ENCODE data around the gene DRAM2. TPM values are rescaled to one million over a fixed set of nuclear protein-coding genes. Genes with fewer than 3 reads are reported as not detected.

Gene DRAM2
- total and polyA plus RNA-seq, 2 of the 13 experiments (the other 11 are each of a cell fraction or from before 2014, with no cell fraction given): 33.2 to 123 TPM

- TF ChIP-seq ZNF431 (CRISPR knock-in tag; IDR thresholded peaks at IDR 0.05; ENCODE audit: borderline replicate concordance, low read depth) (no peak; the same call in 1 of the 2 replicates), ATF7 (IDR thresholded peaks at IDR 0.05) (no peak), ATF7 (CRISPR knock-in tag; IDR thresholded peaks at IDR 0.05) (no peak), ZNF646 (CRISPR knock-in tag; IDR thresholded peaks at IDR 0.05) (no peak), NCOA2 (CRISPR knock-in tag; IDR thresholded peaks at IDR 0.05) (no peak), ZNF354B (CRISPR knock-in tag; IDR thresholded peaks at IDR 0.05) (no peak), JARID2 (CRISPR knock-in tag; IDR thresholded peaks at IDR 0.05; ENCODE audit: insufficient replicate concordance) (no peak), HDAC2 (CRISPR knock-in tag; IDR thresholded peaks at IDR 0.05) (no peak), ZNF512 (CRISPR knock-in tag; IDR thresholded peaks at IDR 0.05) (no peak), HDAC1 (CRISPR knock-in tag; IDR thresholded peaks at IDR 0.05) (no peak), FOXM1 (CRISPR knock-in tag; IDR thresholded peaks at IDR 0.05) (no peak), DPF2 (CRISPR knock-in tag; IDR thresholded peaks at IDR 0.05; ENCODE audit: borderline replicate concordance, low read depth) (no peak), IKZF4 (CRISPR knock-in tag; IDR thresholded peaks at IDR 0.05; ENCODE audit: borderline replicate concordance, low read depth, not compliant biosample characterization) (no peak), KLF15 (CRISPR knock-in tag; IDR thresholded peaks at IDR 0.05; ENCODE audit: borderline replicate concordance) (no peak), ZNF670 (CRISPR knock-in tag; IDR thresholded peaks at IDR 0.05; ENCODE audit: borderline replicate concordance) (no peak), NR0B2 (CRISPR knock-in tag; IDR thresholded peaks at IDR 0.05) (no peak), ZNF24 (IDR thresholded peaks at IDR 0.05) (no peak), KAT7 (CRISPR knock-in tag; IDR thresholded peaks at IDR 0.05; ENCODE audit: borderline replicate concordance) (0 out of 2 replicates have a peak, but pooled peaks have one; percentile 12), RBFOX2 (IDR thresholded peaks at IDR 0.05; ENCODE audit: low read depth, low read length) (no peak), ZNF616 (CRISPR knock-in tag; IDR thresholded peaks at IDR 0.05; ENCODE audit: low read depth) (no peak)
- TF ChIP-seq, protein P1, sequence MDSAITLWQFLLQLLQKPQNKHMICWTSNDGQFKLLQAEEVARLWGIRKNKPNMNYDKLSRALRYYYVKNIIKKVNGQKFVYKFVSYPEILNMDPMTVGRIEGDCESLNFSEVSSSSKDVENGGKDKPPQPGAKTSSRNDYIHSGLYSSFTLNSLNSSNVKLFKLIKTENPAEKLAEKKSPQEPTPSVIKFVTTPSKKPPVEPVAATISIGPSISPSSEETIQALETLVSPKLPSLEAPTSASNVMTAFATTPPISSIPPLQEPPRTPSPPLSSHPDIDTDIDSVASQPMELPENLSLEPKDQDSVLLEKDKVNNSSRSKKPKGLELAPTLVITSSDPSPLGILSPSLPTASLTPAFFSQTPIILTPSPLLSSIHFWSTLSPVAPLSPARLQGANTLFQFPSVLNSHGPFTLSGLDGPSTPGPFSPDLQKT (CRISPR knock-in tag; IDR thresholded peaks at IDR 0.05; ENCODE audit: borderline replicate concordance): no peak
Observed at GRCh38 chr1:111139324-111139955, 453 bp downstream of the DRAM2 start (continued).
